Liver (tissue), 9 donors: ENCODE results near the gene TMEM179. TPM values are rescaled to one million over a fixed set of nuclear protein-coding genes. Genes with fewer than 3 reads are reported as not detected.

Experiments used
- DNase-seq: peaks from one replicate; pipeline ENCODE4 v3.0.0-alpha.2; 2017; ENCODE audit warnings: low spot score
- H3K27ac ChIP-seq, 2 donors: one replicate each; pipeline ENCODE4 v1.7.0; 2013; ENCODE audit warnings: inconsistent platforms in 2 of 2, low read length in 2 of 2, control low read depth in 1 of 2, low read depth in 1 of 2, mild to moderate bottlenecking in 1 of 2
- H3K27me3 ChIP-seq, 4 donors: one replicate each; pipeline versions ENCODE4 v1.6.1 to v1.7.0; 2013; ENCODE audit warnings: low read length in 3 of 4, inconsistent platforms in 1 of 4, mild to moderate bottlenecking in 1 of 4, moderate library complexity in 1 of 4; ENCODE audit not compliant: control insufficient read depth in 4 of 4, insufficient read depth in 4 of 4
- H3K36me3 ChIP-seq, 4 donors: one replicate each; pipeline versions ENCODE4 v1.6.1 to v1.7.0; 2013; ENCODE audit warnings: low read length in 3 of 4, mild to moderate bottlenecking in 3 of 4, low read depth in 1 of 4, moderate library complexity in 1 of 4; ENCODE audit not compliant: control insufficient read depth in 4 of 4, insufficient read depth in 3 of 4
- H3K4me1 ChIP-seq, 4 donors: one replicate each; pipeline versions ENCODE4 v1.6.1 to v1.7.0; 2013; ENCODE audit warnings: low read length in 3 of 4, mild to moderate bottlenecking in 3 of 4, moderate library complexity in 1 of 4; ENCODE audit not compliant: control insufficient read depth in 4 of 4, insufficient read depth in 4 of 4
- H3K4me3 ChIP-seq, 3 donors: one replicate each; pipeline versions ENCODE4 v1.6.1 to v1.7.0; 2013; ENCODE audit warnings: low read length in 3 of 3, control low read depth in 1 of 3, low read depth in 1 of 3, mild to moderate bottlenecking in 1 of 3
- H3K9ac ChIP-seq, 2 donors: one replicate each; pipeline ENCODE4 v1.7.0; 2013; ENCODE audit warnings: low read length in 2 of 2, mild to moderate bottlenecking in 2 of 2, moderate library complexity in 2 of 2, control low read depth in 1 of 2, low read depth in 1 of 2
- H3K9me3 ChIP-seq, 4 donors: one replicate each; pipeline versions ENCODE4 v1.6.1 to v1.7.0; 2013; ENCODE audit warnings: low read length in 3 of 4; ENCODE audit not compliant: control insufficient read depth in 4 of 4
- ATF3 ChIP-seq: IDR thresholded peaks from 2 replicates; pipeline ENCODE4 v1.6.1; 2016; ENCODE audit warnings: antibody characterized with exemption
- CTCF ChIP-seq: fragments of 150-350 bp; IDR thresholded peaks from 2 replicates; pipeline ENCODE4 v1.5.1; 2017; ENCODE audit warnings: improper control_type of control experiment, low read depth, low read length; ENCODE audit not compliant: missing input control
- EGR1 ChIP-seq, 2 donors: IDR thresholded peaks; 2 replicates each; pipeline ENCODE4 v1.6.1; 2016 to 2018; ENCODE audit warnings: antibody characterized with exemption in 2 of 2, low read depth in 2 of 2
- FOXA1 ChIP-seq: IDR thresholded peaks from 2 replicates; pipeline ENCODE4 v1.6.1; 2016; ENCODE audit warnings: antibody characterized with exemption
- FOXA2 ChIP-seq: IDR thresholded peaks from 2 replicates; pipeline ENCODE4 v1.6.1; 2016; ENCODE audit warnings: antibody characterized with exemption
- GABPA ChIP-seq, 2 donors: IDR thresholded peaks in 1 of 2; conservative IDR thresholded peaks in 1 of 2; 2 replicates each; pipeline ENCODE4 v1.6.1; 2016; ENCODE audit warnings: antibody characterized with exemption in 2 of 2, mild to moderate bottlenecking in 1 of 2, moderate library complexity in 1 of 2
- HNF4A ChIP-seq, 2 donors: conservative IDR thresholded peaks; 2 replicates each; pipeline ENCODE4 v1.6.1; 2016; ENCODE audit warnings: antibody characterized with exemption in 2 of 2, mild to moderate bottlenecking in 2 of 2
- HNF4G ChIP-seq: IDR thresholded peaks from 2 replicates; pipeline ENCODE4 v1.6.1; 2016; ENCODE audit warnings: antibody characterized with exemption
- JUND ChIP-seq, 2 donors: IDR thresholded peaks; 2 replicates each; pipeline ENCODE4 v1.6.1; 2016; ENCODE audit warnings: antibody characterized with exemption in 2 of 2
- MAX ChIP-seq: IDR thresholded peaks from 2 replicates; pipeline ENCODE4 v1.6.1; 2016; ENCODE audit warnings: antibody characterized with exemption
- NR2F2 ChIP-seq: IDR thresholded peaks from 2 replicates; pipeline ENCODE4 v1.6.1; 2016; ENCODE audit warnings: antibody characterized with exemption
- RAD21 ChIP-seq, 2 donors: IDR thresholded peaks; 2 replicates each; pipeline ENCODE4 v1.6.1; 2016; ENCODE audit warnings: antibody characterized with exemption in 2 of 2, mild to moderate bottlenecking in 2 of 2
- REST ChIP-seq: IDR thresholded peaks from 2 replicates; pipeline ENCODE4 v1.6.1; 2016; ENCODE audit warnings: antibody characterized with exemption, mild to moderate bottlenecking
- RXRA ChIP-seq, 2 donors: IDR thresholded peaks; 2 replicates each; pipeline ENCODE4 v1.6.1; 2017 to 2018; ENCODE audit warnings: antibody characterized with exemption in 2 of 2, mild to moderate bottlenecking in 1 of 2
- SP1 ChIP-seq: IDR thresholded peaks from 2 replicates; pipeline ENCODE4 v1.6.1; 2018; ENCODE audit warnings: antibody characterized with exemption, mild to moderate bottlenecking
- TAF1 ChIP-seq: conservative IDR thresholded peaks from 2 replicates; pipeline ENCODE4 v1.6.1; 2016; ENCODE audit warnings: antibody characterized with exemption, mild to moderate bottlenecking
- YY1 ChIP-seq: IDR thresholded peaks from 2 replicates; pipeline ENCODE4 v1.6.1; 2016; ENCODE audit warnings: antibody characterized with exemption, mild to moderate bottlenecking
- ZBTB33 ChIP-seq: IDR thresholded peaks from 2 replicates; pipeline ENCODE4 v1.6.1; 2016; ENCODE audit warnings: antibody characterized with exemption
- WGBS: extraction: QIAGEN DNeasy Blood & Tissue Kit; methylation state at CpG from one replicate; pipeline ENCODE4 v1.1.7; 2013; 5-methylcytosine and 5-hydroxymethylcytosine counted together
- polyA plus RNA-seq, 2 donors: library from polyadenylated mRNA; stranded (reverse) in 1 of 2; unstranded in 1 of 2; fragments of 200-250 nt in 1 of 2; fragments of >200 nt in 1 of 2; fragmentation: Nextera tagmentation in 1 of 2; extraction: Ambion mirVana in 1 of 2; gene quantifications; one replicate each; pipeline versions ENCODE4 v1.2.1 to v1.2.3, GENCODE V29; 2013 to 2015
- total RNA-seq, 2 donors: library from RNA; depleted of rRNA; stranded (reverse); fragments of >200 nt; gene quantifications; one replicate each; pipeline ENCODE4 v1.2.3, GENCODE V29; 2014
- donor health status: healthy.
- donor health status: healthy.
- donor health status: healthy.
- donor health status: healthy.
- donor health status: healthy.

TMEM179 gene
- total and polyA plus RNA-seq, 4 donors: 0.12 to 0.37 TPM; not detected in 2

GRCh38 chr14:104557086-104557485, 47.5 kb downstream of the TMEM179 start (continued):
- TF ChIP-seq REST: no peak

GRCh38 chr14:104556256-104557021, 48.1 kb downstream of the TMEM179 start:
- WGBS: 69% methylated on average over 13 of the region's 13 CpGs
- Histone ChIP-seq H3K4me1 (no peaks in the 10 kb centered on the region), H3K27ac (no peak overlapping the region), H3K36me3 (no peaks in the 10 kb centered on the region), H3K9ac (no peak overlapping the region), H3K9me3 (no peaks in the 10 kb centered on the region), H3K27me3 (peaks cover 0 to 7% (median 1%) of the 10 kb centered on the region in 4 donors), H3K4me3 (no peak overlapping the region)
- no peak for DNase-seq
- TF ChIP-seq EGR1 (IDR thresholded peaks at IDR 0.05; ENCODE audit: low read depth in 2 of 2) (no peak), FOXA2 (no peak), HNF4A (conservative IDR thresholded peaks at IDR 0.05) (no peak), ATF3 (no peak), RXRA (IDR thresholded peaks at IDR 0.05) (no peak), RAD21 (IDR thresholded peaks at IDR 0.05) (no peak), ZBTB33 (no peak), SP1 (no peak), HNF4G (no peak), REST (no peak), GABPA (IDR thresholded peaks at IDR 0.05 in 1 of 2, conservative IDR thresholded peaks at IDR 0.05 in 1 of 2) (no peak), NR2F2 (no peak), FOXA1 (no peak), CTCF (no peak), JUND (IDR thresholded peaks at IDR 0.05) (no peak), TAF1 (no peak), YY1 (no peak), MAX (no peak)
